HFFc6 (cell line): ENCODE data around the gene HS6ST2. TPM values are rescaled to one million over a fixed set of nuclear protein-coding genes. Genes with fewer than 3 reads are reported as not detected.

Experiments
- DNase-seq: peaks from one replicate; pipeline ENCODE4 v3.0.0-alpha.2; 2018
- H3K27ac Mint-ChIP-seq: 2 replicates; pipeline ENCODE4 v1.8.0; 2020; ENCODE audit warnings: mild to moderate bottlenecking, mixed read lengths
- H3K27me3 Mint-ChIP-seq: 2 replicates; pipeline ENCODE4 v1.8.0; 2021; ENCODE audit warnings: mild to moderate bottlenecking, moderate library complexity, mixed read lengths; ENCODE audit not compliant: insufficient read depth
- H3K36me3 Mint-ChIP-seq: 2 replicates; pipeline ENCODE4 v1.8.0; 2021; ENCODE audit warnings: low read depth, mixed read lengths
- H3K4me1 Mint-ChIP-seq: 2 replicates; pipeline ENCODE4 v1.8.0; 2020; ENCODE audit warnings: low read depth, mixed read lengths
- H3K4me3 Mint-ChIP-seq: 2 replicates; pipeline ENCODE4 v1.8.0; 2020; ENCODE audit warnings: mild to moderate bottlenecking, moderate library complexity, mixed read lengths
- H3K9me3 Mint-ChIP-seq: 2 replicates; pipeline ENCODE4 v1.8.0; 2020; ENCODE audit warnings: mild to moderate bottlenecking, mixed read lengths
- total RNA-seq, 6 experiments: library from RNA; stranded (reverse); fragmentation: NEBNext Ultra II Directional; extraction: Animal tissue kit (Norgen Biotek cat#: 25700); gene quantifications; 2 replicates in 1 of 6; 3 replicates in 5 of 6; pipeline ENCODE4 v1.2.3, GENCODE V29; 2021
- TF ChIP-seq, protein P1 (sequence below): fragments of 200-600 bp; sonication (generic); IDR thresholded peaks from 2 replicates; pipeline ENCODE4 v1.5.0; 2021; ENCODE audit warnings: antibody characterized with exemption, mild to moderate bottlenecking

Gene HS6ST2
- total RNA-seq, 6 experiments from 2014 or later = not detected

DNA sequence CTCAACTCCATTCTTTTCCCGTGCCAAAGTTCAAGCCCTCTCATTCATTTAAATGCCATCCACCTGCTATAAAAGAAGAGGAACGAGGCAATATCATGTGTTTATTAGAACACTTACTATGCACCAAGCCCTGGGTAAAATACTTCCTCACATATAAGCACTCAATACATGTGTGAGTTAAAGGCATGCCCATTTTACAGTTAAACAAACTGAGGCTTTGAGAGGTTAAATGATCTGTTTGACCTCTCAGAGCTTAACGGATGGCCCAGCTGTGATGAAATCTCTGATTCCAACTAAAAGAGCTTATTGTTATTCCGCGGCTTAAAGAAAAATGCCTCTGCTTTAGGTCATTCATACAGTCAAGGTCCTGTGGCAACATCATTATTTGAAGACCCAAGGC is 124.3 kb downstream of the HS6ST2 start:
- no peak overlapping the region for H3K4me3 Mint-ChIP-seq
- H3K9me3 Mint-ChIP-seq = peaks cover 6% of the 10 kb centered on the region; the same call in 1 of the 2 replicates
- H3K4me1 Mint-ChIP-seq = no peaks in the 10 kb centered on the region
- H3K36me3 Mint-ChIP-seq = no peaks in the 10 kb centered on the region
- TF ChIP-seq, protein P1, sequence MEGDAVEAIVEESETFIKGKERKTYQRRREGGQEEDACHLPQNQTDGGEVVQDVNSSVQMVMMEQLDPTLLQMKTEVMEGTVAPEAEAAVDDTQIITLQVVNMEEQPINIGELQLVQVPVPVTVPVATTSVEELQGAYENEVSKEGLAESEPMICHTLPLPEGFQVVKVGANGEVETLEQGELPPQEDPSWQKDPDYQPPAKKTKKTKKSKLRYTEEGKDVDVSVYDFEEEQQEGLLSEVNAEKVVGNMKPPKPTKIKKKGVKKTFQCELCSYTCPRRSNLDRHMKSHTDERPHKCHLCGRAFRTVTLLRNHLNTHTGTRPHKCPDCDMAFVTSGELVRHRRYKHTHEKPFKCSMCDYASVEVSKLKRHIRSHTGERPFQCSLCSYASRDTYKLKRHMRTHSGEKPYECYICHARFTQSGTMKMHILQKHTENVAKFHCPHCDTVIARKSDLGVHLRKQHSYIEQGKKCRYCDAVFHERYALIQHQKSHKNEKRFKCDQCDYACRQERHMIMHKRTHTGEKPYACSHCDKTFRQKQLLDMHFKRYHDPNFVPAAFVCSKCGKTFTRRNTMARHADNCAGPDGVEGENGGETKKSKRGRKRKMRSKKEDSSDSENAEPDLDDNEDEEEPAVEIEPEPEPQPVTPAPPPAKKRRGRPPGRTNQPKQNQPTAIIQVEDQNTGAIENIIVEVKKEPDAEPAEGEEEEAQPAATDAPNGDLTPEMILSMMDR = no peak
- DNase-seq = no peak
- H3K27ac Mint-ChIP-seq = no peak overlapping the region
- no peaks in the 10 kb centered on the region; the same call in 1 of the 2 replicates for H3K27me3 Mint-ChIP-seq

DNA sequence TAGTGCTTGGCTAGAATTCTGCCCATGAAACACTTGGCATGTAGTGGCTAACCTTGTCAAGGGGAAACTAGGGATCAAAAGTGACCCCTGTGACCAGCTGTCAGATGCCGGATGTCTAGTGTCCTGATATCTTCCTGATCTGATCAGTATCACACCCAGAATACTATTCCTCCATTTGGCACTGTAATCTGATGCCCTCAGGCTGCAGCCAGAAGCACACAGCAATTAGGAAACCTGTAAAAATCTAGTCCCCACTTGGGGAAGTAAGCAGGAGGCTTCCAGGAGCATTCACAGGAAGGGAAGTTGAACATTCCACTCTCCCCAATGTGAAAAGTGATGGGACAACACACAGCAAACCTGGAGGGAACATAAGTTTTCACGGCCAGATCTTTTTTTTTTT is 125.1 kb downstream of the HS6ST2 start:
- no peak overlapping the region for H3K27ac Mint-ChIP-seq
- TF ChIP-seq, protein P1 = no peak
- DNase-seq = no peak

GRCh38 chrX:132831336-132831973 is 127.0 kb downstream of the HS6ST2 start:
- Mint-ChIP-seq H3K9me3 (no peaks in the 10 kb centered on the region), H3K27me3 (no peaks in the 10 kb centered on the region), H3K36me3 (no peaks in the 10 kb centered on the region), H3K27ac (no peak overlapping the region), H3K4me1 (no peaks in the 10 kb centered on the region), H3K4me3 (no peak overlapping the region)
- DNase-seq = no peak
- TF ChIP-seq, protein P1 = no peak

More for the DNA sequence above, 125.1 kb downstream of the HS6ST2 start:
- Mint-ChIP-seq H3K4me1 (no peaks in the 10 kb centered on the region), H3K4me3 (no peak overlapping the region), H3K9me3 (peaks cover 6% of the 10 kb centered on the region; the same call in 1 of the 2 replicates), H3K36me3 (no peaks in the 10 kb centered on the region), H3K27me3 (no peaks in the 10 kb centered on the region)

DNA sequence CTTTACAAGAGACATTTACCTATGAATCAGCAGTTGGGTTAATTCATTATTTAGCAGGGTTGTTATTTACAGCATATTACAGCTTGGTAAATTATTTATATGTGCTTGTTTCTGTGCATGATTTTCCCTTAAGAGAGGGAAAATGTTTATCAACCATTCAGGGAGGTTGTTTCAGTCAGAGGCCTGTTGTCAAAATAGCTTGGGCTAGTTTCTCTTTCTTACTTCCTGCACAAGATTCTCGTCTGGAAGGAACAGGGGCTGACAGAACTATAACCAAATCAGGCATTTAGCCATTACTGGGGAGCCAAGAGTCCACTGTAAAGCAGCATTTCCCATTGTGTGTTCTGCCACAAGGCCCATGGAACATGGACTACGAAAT is 135.8 kb downstream of the HS6ST2 start:
- Mint-ChIP-seq H3K27me3 (no peaks in the 10 kb centered on the region; the same call in 1 of the 2 replicates), H3K36me3 (no peaks in the 10 kb centered on the region), H3K9me3 (no peaks in the 10 kb centered on the region), H3K4me3 (no peak overlapping the region), H3K27ac (no peak overlapping the region), H3K4me1 (no peaks in the 10 kb centered on the region)
- TF ChIP-seq, protein P1 = no peak
- no peak for DNase-seq

DNA sequence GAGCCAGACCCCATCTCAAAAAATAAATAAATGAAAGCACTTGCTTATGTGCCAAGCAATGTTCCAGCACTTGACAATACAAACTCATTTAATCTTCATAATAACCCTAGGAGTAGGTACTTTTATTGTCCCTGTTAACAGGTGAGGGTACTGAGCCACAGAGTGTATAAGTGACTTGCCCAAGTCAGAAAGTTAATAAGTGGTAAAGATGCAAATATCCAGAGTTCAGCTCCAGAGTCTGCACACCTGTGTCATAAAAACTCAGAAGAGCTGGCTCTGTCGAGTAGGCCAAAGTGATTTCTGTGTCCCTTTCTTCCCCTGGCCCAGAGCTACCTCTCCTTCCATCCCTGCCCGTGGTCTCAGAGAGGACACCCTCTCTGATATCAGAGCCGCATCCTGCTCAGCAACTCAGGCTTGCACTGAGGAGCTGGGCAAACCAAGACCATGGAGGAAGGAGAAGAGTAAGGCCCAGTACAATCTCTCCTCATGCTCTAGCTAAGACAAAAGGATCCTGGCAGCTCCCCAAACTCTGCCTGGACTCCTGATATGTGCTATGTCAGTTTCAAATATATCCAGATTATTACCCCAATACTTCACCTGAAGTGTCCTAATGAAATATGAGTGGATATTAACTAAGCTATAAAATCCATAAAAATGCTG is 136.3 kb downstream of the HS6ST2 start:
- Mint-ChIP-seq H3K4me3 (no peak overlapping the region), H3K27me3 (no peaks in the 10 kb centered on the region; the same call in 1 of the 2 replicates), H3K4me1 (no peaks in the 10 kb centered on the region), H3K27ac (no peak overlapping the region), H3K36me3 (no peaks in the 10 kb centered on the region), H3K9me3 (no peaks in the 10 kb centered on the region)
- no peak for DNase-seq
- TF ChIP-seq, protein P1 = no peak
